Body of pancreas (tissue), 4 donors: ENCODE data around the gene C3orf52. TPM values are rescaled to one million over a fixed set of nuclear protein-coding genes. Genes with fewer than 3 reads are reported as not detected.
A peak's percentile ranks its signal among the peaks of the same experiment; 100 is the strongest.

ENCODE experiments used
- ATAC-seq: fragments of 150-250 bp; one replicate; pipeline ENCODE4 v1.9.1; 2016
- DNase-seq, 4 donors: peaks; one replicate each; pipeline ENCODE4 v3.0.0-alpha.2; 2019
- H3K27ac ChIP-seq, 4 donors: fragments of 200-600 bp; sonication (generic); 1 replicate in 3 of 4; 2 replicates in 1 of 4; pipeline versions ENCODE4 v1.5.1 to v1.6.1; 2016 to 2019; ENCODE audit warnings: mild to moderate bottlenecking in 1 of 4, mixed read lengths in 1 of 4, moderate library complexity in 1 of 4
- H3K27me3 ChIP-seq, 2 donors: fragments of 200-600 bp; sonication (generic); one replicate each; pipeline ENCODE4 v1.6.0; 2016; ENCODE audit warnings: mild to moderate bottlenecking in 1 of 2
- H3K36me3 ChIP-seq, 2 donors: fragments of 200-600 bp; sonication (generic); replicated peaks in 1 of 2; 2 replicates each; pipeline ENCODE4 v1.5.1; 2016; ENCODE audit warnings: low read depth in 2 of 2; ENCODE audit not compliant: insufficient read depth in 1 of 2
- H3K4me1 ChIP-seq: fragments of 200-600 bp; sonication (generic); one replicate; pipeline ENCODE4 v1.6.0; 2016
- H3K4me3 ChIP-seq, 2 donors: fragments of 200-600 bp; sonication (generic); 1 replicate in 1 of 2; 2 replicates in 1 of 2; pipeline ENCODE4 v1.5.1; 2016 to 2019
- H3K9me3 ChIP-seq, 3 donors: fragments of 200-600 bp; sonication (generic); 1 replicate in 2 of 3; 2 replicates in 1 of 3; pipeline ENCODE4 v1.5.1; 2016
- POLR2A ChIP-seq, 3 donors: fragments of 450-650 bp; IDR thresholded peaks; one replicate each; pipeline ENCODE4 v1.6.1; 2016; ENCODE audit warnings: antibody characterized with exemption in 3 of 3, mild to moderate bottlenecking in 2 of 3
- WGBS, 2 donors: methylation state at CpG; one replicate each; pipeline ENCODE4 v1.1.5; 2017; 5-methylcytosine and 5-hydroxymethylcytosine counted together
- intact Hi-C: fragments of 100-400 bp; cut with DNase I; formaldehyde crosslinking; loops from one replicate; pipeline ENCODE4 v1.15.1; 2023
- total RNA-seq, 2 donors: library from RNA; depleted of rRNA; stranded (reverse); fragments of >200 nt; gene quantifications; one replicate each; pipeline ENCODE4 v1.1.0, GENCODE V29; 2016
- TF ChIP-seq, protein P1 (sequence below), 7 experiments: fragments of 450-650 bp in 4 of 7; fragments of 200-600 bp in 3 of 7; sonication (generic) in 3 of 7; IDR thresholded peaks; one replicate each; pipeline ENCODE4 v1.5.1; 2016 to 2019; ENCODE audit warnings: antibody characterized with exemption in 7 of 7

Gene C3orf52
- total RNA-seq, 2 donors from 2014 or later = 71.2 to 129 TPM

DNA sequence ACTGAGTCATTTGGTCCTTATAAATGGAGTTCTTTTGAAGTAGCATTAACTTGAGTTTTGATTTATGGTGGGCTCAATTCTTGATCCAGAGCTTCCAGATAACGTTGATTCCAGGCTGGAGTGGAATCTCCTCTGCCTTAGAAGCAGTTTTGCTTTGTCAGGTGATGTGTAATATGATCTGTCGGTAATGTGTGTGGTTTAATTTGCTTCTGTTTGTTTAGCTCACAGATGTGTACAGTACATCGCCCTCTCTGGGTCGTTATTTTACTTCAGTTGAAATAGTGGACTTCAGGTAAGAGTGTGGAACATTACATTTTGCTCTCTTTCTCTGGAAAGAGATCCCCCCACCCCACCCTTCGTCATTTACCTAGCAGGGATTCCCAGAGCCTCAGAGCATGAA is 23.1 kb downstream of the C3orf52 start:
- TF ChIP-seq, protein P1, sequence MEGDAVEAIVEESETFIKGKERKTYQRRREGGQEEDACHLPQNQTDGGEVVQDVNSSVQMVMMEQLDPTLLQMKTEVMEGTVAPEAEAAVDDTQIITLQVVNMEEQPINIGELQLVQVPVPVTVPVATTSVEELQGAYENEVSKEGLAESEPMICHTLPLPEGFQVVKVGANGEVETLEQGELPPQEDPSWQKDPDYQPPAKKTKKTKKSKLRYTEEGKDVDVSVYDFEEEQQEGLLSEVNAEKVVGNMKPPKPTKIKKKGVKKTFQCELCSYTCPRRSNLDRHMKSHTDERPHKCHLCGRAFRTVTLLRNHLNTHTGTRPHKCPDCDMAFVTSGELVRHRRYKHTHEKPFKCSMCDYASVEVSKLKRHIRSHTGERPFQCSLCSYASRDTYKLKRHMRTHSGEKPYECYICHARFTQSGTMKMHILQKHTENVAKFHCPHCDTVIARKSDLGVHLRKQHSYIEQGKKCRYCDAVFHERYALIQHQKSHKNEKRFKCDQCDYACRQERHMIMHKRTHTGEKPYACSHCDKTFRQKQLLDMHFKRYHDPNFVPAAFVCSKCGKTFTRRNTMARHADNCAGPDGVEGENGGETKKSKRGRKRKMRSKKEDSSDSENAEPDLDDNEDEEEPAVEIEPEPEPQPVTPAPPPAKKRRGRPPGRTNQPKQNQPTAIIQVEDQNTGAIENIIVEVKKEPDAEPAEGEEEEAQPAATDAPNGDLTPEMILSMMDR (IDR thresholded peaks at IDR 0.05) = no peak
- TF ChIP-seq POLR2A (IDR thresholded peaks at IDR 0.05) = no peak
- intact Hi-C loops = no loop called here
- H3K27me3 ChIP-seq = no peaks in the 10 kb centered on the region
- no peak overlapping the region for H3K27ac ChIP-seq
- H3K4me1 ChIP-seq = peaks cover 7% of the 10 kb centered on the region
- no peak overlapping the region for H3K4me3 ChIP-seq
- WGBS, 2 donors = 41 to 46% methylated on average over 5 of the region's 5 CpGs
- DNase-seq (no peak), ATAC-seq (no peak)
- peaks cover 0 to 6% of the 10 kb centered on the region in 2 donors for H3K36me3 ChIP-seq
- no peaks in the 10 kb centered on the region for H3K9me3 ChIP-seq

DNA sequence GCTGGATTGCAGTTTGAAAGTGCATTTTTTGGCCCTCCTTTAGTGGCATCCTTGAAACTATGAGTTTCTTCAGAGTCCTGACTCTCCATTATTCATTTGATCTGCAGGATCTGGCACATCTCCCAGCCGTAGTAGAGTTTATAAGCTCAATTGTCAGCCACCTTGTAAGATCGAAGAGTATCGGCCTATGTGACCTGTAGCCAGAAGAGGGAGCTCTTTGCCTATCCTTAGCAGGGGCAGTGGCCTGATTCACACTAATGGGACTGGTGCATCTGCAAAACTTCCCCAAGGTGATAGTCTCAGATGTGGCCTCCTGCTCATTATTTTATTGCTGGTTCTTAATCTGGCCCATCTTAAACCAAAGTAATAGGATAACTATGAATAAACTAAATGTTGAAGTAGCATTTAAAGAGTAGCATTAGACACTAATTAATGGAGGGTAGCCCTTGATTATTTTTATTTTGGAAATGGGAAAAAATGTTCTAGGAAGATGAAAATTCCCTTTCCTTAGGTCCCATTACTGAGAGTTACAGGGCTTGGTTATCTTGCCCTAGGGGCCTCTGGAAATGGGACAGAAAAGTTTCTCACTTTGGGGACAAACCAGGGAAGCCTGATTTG is 25.7 kb downstream of the C3orf52 start:
- no peak for TF ChIP-seq POLR2A (IDR thresholded peaks at IDR 0.05)
- TF ChIP-seq, protein P1 (IDR thresholded peaks at IDR 0.05) = peak; percentile 38 to 66 (median 56)
- Histone ChIP-seq H3K4me1 (peaks cover 7% of the 10 kb centered on the region), H3K36me3 (peaks cover 0 to 4% of the 10 kb centered on the region in 2 donors), H3K27ac (no peak overlapping the region), H3K4me3 (no peak overlapping the region), H3K9me3 (no peaks in the 10 kb centered on the region), H3K27me3 (no peaks in the 10 kb centered on the region)
- DNase-seq = peak; percentile 45 to 65 (median 59)
- peak; percentile 64 for ATAC-seq
- intact Hi-C loops = no loop called here
- WGBS, 2 donors = 13 to 33% methylated on average over 3 of the region's 3 CpGs

DNA sequence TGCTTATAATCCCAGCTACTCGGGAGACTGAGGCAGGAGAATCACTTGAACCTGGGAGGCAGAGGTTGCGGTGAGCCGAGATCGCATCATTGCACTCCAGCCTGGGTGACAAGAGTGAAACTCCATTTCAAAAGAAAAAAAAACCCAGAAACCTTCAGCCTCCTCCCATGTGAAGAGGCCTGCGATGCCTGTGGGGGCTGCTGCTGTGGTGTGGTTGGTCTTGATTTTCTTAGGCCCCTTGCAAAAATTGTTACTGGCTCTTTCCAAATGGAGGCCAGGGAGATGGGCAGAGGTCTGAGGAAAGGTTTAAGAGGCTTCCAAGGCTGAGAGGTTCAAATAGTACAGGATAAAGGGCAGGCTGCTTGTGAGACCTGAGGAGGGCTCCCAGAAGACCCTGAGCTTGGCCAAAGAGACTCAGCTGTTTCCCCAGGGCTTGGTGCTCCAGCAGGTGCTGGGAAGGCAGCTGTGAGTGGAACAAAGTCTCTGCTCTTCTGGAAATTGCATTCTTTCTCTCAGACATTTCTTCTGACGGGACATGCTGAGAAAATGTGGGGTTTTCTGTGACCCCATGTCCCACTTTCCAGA is 28.5 kb downstream of the C3orf52 start:
- H3K27me3 ChIP-seq = no peaks in the 10 kb centered on the region
- H3K4me1 ChIP-seq = no peaks in the 10 kb centered on the region
- no peak overlapping the region for H3K27ac ChIP-seq
- no peak for DNase-seq
- H3K36me3 ChIP-seq = peaks cover 0 to 4% of the 10 kb centered on the region in 2 donors
- no peak for ATAC-seq
- intact Hi-C loops = no loop called here
- H3K9me3 ChIP-seq = no peaks in the 10 kb centered on the region
- H3K4me3 ChIP-seq = no peak overlapping the region
- no peak for TF ChIP-seq POLR2A (IDR thresholded peaks at IDR 0.05)
- TF ChIP-seq, protein P1 (IDR thresholded peaks at IDR 0.05) = no peak
- 93 to 95% methylated on average over 6 of the region's 6 CpGs for WGBS, 2 donors

GRCh38 chr3:112115161-112115739 is 29.1 kb downstream of the C3orf52 start:
- no peaks in the 10 kb centered on the region for H3K4me1 ChIP-seq
- WGBS, 2 donors = 90 to 95% methylated on average over 6 of the region's 6 CpGs
- peaks cover 0 to 4% of the 10 kb centered on the region in 2 donors for H3K36me3 ChIP-seq
- ATAC-seq (no peak), DNase-seq (no peak)
- H3K9me3 ChIP-seq = no peaks in the 10 kb centered on the region
- no peak overlapping the region for H3K4me3 ChIP-seq
- intact Hi-C loops = no loop called here
- H3K27ac ChIP-seq = no peak overlapping the region
- no peak for TF ChIP-seq POLR2A (IDR thresholded peaks at IDR 0.05)
- TF ChIP-seq, protein P1 (IDR thresholded peaks at IDR 0.05) = no peak
- H3K27me3 ChIP-seq = no peaks in the 10 kb centered on the region
